NCI-H2227 (cell line): ENCODE results near the gene SUV39H2.
"Not testable (repeated sequence)": the region's sequence is repeated elsewhere in the genome, so short reads cannot be mapped to it uniquely, and the experiment has no call there.

Experiments
- DNase-seq: peaks from one replicate; lab custom pipeline; 2025; ENCODE audit not compliant: unreplicated experiment; lab: John Stamatoyannopoulos, UW

The SUV39H2 gene

GRCh38 chr10:14873090-14873760, 5.4 kb upstream of the SUV39H2 start:
- DNase-seq = no peak

DNA sequence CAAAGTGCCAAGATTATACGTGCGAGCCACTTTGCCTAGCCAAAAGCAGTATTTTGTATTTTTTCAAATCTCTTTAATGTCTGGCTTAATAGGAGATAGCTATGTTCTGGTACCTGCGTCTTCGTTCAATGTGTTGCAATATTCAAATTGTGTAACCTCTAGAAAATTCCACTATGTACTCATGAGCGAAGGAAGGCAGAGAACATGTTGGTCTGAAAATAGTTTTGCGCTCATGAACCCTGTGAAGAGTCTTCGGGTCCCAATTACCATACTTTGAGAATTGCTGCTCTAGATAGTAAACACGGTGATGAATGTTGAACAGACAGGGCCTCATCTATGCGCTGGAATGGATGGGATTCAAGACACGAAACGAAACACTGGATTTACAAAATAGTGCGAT, 2.7 kb upstream of the SUV39H2 start:
- DNase-seq = no peak

GRCh38 chr10:14876764-14877163, 1.9 kb upstream of the SUV39H2 start:
- no peak for DNase-seq

DNA sequence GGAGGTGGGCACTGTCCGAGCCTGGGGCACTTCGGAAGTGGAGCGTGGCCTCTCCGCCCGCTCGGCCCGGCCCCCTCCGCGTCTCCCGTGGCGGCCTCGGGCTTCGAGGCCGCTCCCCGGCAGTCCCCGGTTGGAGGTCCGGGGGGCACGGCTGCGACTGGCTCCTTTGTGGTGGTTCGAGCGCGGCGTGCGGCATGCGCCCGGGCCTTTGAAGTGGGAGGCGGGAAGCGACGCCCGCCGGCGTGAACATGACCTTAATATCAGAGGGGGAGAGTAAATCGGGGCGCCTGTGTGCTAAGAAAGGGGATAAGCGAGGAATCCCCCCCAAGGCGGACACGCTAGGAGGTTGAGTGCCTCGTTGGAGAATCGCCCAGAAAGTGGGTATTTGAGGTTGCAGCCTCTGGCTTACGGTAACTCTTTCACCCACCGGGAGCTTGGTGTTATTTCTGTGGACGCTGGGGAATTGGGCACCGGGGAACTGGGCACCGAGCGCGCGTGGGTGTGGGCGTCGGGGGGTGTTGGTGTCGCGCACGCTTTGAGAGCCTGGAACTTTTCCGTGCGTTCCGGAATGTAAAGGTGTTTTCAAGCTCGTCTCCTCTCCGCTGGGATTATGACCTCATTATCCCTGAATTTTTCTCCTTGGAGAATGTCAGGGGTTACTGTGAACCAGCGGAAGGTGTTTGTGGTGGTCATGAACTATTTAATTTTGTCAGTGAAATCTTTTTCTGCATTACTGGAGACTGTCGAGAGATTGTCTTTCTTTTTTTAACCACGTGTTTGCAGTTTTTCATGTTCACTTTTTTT, 660 bp downstream of the SUV39H2 start:
- DNase-seq = peak; percentile 45

GRCh38 chr10:14879928-14880193, 1.2 kb downstream of the SUV39H2 start:
- DNase-seq = no peak

GRCh38 chr10:14880229-14880628, 1.6 kb downstream of the SUV39H2 start:
- DNase-seq = no peak

GRCh38 chr10:14884082-14884481, 5.4 kb downstream of the SUV39H2 start:
- DNase-seq = no peak

GRCh38 chr10:14889318-14889717, 10.7 kb downstream of the SUV39H2 start:
- DNase-seq = peak; percentile 7

DNA sequence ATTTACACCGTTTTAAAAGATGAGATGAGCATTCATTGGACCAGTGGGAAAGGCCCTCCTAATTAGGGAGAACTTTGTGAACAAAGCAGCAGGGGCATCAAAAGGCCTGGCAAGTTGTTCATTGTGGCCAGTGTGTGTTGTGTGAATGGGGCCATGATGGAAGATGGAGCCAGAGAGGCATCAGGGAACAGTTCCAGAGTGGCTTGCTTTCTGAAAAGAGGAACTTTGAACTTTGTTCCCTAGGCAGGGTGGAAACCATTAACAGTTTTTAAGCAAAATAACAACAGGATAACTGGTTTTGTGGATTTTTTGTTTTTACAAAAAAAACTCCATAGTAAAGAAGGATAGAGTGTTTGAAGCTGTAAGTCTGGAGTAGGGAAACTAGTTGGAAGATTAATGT, 12.5 kb downstream of the SUV39H2 start:
- no peak for DNase-seq

- peak; percentile 17 for DNase-seq
These were observed 25.7 kb downstream of the SUV39H2 start for GRCh38 chr10:14904316-14904732.

GRCh38 chr10:14904864-14905263, 26.2 kb downstream of the SUV39H2 start:
- DNase-seq = no peak

- no peak for DNase-seq
These were observed 27.2 kb downstream of the SUV39H2 start for GRCh38 chr10:14905890-14906289.

- DNase-seq = no peak
These were observed 28.1 kb downstream of the SUV39H2 start for GRCh38 chr10:14906765-14907164.

GRCh38 chr10:14907591-14907990, 28.9 kb downstream of the SUV39H2 start:
- not testable (repeated sequence) for DNase-seq

- no peak for DNase-seq
These were observed 30.4 kb downstream of the SUV39H2 start for GRCh38 chr10:14909101-14909500.

DNA sequence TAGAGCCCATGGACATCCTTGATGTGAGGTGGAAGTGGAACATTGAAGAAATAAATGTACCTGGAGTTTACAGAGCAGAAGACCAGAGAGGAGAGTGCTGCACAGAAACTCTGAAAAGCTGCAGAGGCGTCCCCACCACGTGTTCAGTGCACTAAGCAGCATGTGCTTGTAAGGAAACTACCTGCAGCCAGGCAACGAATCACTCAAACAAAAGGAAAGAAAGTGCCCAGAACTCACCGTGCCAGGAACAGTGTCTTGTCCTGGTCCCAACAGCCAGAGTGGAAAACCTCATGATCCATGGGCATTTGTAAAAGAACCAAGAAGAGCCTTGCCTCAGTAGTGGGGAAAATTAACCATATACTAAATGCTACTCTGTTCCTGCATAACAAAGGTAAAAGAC, 32.3 kb downstream of the SUV39H2 start:
- no peak for DNase-seq

DNA sequence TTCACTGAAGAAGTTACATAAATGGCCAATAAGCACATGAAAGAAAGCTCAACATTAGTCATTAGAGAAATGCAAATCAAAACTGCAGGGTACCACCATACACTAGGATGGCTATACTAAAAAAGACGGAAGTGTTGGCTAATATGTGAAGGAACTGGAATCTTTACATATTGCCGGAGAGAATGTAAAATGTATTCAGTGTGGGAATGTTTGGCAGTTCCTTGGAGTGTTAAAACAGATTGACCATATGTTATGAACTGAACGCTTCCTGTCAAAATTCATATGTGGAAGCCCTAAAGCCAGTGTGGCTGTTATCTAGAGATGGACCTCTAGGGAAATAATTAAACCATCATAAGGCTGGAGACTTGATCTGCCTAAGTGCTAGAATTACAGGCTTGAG, 33.1 kb downstream of the SUV39H2 start:
- DNase-seq = no peak

DNA sequence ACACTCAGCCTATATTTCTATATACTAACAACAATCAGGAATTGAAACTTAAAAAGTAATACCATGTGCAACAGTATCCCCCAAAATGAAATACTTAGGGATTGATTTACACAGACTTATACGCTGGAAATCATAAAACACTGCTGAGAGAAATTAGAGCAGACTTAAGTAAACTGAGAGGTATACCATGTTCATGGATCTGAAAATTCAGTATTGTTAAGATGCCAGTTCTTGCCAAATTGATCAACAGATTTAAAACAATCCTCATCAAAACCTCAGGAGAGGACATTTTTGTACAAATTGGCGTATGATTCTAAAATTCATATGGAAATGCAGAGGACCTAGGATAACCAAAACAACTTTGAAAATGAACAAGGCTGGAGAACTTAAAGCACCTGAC, 37.9 kb downstream of the SUV39H2 start:
- no peak for DNase-seq

DNA sequence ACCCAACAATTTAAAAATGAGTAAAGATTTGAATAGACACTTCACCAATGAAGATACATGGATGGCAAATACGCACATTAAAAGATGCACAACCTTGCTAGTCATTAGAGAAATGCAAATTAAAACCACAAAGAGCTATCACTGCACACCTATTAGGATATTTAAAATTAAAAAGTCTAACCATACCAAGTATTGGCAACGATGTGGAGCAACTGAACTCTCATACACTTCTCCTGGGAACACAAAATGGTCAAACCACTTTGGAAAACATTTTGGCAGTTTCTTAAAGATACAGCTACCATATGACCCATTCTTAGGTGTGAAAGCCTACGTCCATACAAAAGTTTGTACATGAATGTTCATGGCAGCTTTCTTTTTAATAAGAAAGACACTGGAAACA, 39.2 kb downstream of the SUV39H2 start:
- DNase-seq = no peak

DNA sequence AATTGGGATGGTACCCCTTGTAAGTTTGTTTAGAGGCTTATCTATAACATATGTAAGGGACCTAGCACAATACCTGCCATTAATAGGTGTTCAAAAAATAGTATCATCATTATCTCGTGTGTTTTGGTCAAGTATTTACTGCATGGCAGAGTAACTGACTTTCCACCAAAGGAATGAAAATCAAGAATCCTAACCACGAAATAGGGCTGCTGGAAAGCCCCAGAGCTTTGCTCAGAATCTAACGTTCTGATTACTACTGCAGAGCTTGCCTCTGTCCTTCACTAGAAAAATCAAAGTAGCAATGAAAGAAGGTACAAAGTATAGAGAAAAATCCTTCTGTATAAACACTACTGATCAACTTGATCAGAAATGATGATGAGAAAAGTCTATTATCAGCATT, 40.3 kb downstream of the SUV39H2 start:
- DNase-seq = no peak

DNA sequence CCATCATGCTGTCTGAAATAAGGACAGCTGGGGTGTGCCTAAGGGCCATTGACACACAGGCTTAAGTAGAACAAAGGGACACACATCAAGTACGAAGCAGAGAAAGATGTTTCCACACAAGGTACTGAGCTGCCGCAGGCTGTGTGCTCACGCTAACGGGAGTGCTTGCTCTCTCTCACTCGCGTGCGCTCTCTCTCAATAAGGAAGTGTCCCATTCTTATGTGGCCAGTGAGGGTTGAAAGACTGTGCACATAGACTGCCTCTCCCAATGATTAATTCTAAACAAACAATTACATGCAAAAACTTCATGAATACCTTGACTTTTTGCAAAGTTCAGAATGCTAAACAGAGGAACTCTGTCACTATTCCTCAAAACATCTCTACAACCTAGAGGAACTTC, 45.3 kb downstream of the SUV39H2 start:
- no peak for DNase-seq

GRCh38 chr10:14925268-14925667, 46.6 kb downstream of the SUV39H2 start:
- DNase-seq = no peak

DNA sequence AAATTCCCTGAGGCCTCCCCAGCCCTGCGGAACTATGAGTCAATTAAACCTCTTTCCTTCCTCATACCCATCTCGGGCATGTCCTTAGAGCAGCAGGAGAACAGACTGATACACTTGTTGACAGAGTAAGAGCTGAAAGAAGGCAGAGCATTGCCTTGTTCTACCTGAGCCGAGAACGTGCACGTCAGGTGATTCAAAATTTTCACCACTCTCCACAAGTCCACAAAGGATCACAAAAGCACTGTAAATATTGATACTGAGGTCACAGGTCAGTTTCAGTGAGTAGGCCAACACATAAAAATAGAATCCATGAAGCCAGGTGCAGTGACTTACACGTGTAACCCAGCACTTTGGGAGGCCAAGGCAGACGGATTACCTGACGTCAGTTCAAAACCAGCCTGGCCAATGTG, 47.4 kb downstream of the SUV39H2 start:
- DNase-seq = no peak
